Nephron progenitor cell (in vitro differentiated cells): ENCODE results near the gene SERPINH1.

Experiments
- DNase-seq: peaks from one replicate; pipeline ENCODE4 v3.0.0; 2021
- H3K27ac Mint-ChIP-seq: 2 replicates; pipeline ENCODE4 v1.8.0; 2021; ENCODE audit warnings: mild to moderate bottlenecking, moderate library complexity, mixed read lengths
- H3K27me3 Mint-ChIP-seq: 2 replicates; pipeline ENCODE4 v1.8.0; 2021; ENCODE audit warnings: mild to moderate bottlenecking, low read depth, mixed read lengths; ENCODE audit not compliant: poor library complexity
- H3K36me3 Mint-ChIP-seq: 2 replicates; pipeline ENCODE4 v1.8.0; 2021; ENCODE audit warnings: low read depth, mixed read lengths
- H3K4me1 Mint-ChIP-seq: 2 replicates; pipeline ENCODE4 v1.8.0; 2021; ENCODE audit warnings: mixed read lengths
- H3K4me3 Mint-ChIP-seq: 2 replicates; pipeline ENCODE4 v1.8.0; 2021; ENCODE audit warnings: mild to moderate bottlenecking, moderate library complexity, mixed read lengths
- H3K9me3 Mint-ChIP-seq: 2 replicates; pipeline ENCODE4 v1.8.0; 2021; ENCODE audit warnings: mild to moderate bottlenecking, moderate library complexity, mixed read lengths
- TF ChIP-seq, protein P1 (sequence below): fragments of 200-600 bp; sonication (generic); IDR thresholded peaks from 2 replicates; pipeline ENCODE4 v1.5.0; 2021; ENCODE audit warnings: antibody characterized with exemption

Gene SERPINH1

DNA sequence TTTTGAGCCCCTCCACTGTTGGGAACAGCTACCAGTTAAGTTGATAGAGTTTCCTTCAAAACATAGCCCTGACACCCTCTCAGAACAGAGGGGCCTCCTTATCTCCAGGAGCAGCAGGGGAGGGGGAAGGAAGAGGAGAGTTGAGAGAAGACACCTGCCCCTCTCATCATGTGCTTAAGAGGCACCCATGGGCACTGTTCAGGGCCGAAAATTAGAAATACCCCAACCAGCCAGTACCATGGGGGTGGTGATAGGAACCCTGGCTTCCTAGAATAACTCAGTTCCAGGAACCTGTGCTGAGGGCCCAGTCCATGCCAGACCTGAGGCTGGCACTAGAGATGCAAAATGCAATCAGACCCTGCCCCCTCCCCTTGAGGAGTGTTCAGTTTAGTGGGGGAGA, 27.0 kb upstream of the SERPINH1 start:
- Mint-ChIP-seq H3K4me1 (peaks cover 44% of the 10 kb centered on the region), H3K36me3 (no peaks in the 10 kb centered on the region), H3K4me3 (no peak overlapping the region), H3K27ac (no peak overlapping the region), H3K9me3 (no peaks in the 10 kb centered on the region), H3K27me3 (peaks cover 31% of the 10 kb centered on the region)
- DNase-seq = no peak
- TF ChIP-seq, protein P1, sequence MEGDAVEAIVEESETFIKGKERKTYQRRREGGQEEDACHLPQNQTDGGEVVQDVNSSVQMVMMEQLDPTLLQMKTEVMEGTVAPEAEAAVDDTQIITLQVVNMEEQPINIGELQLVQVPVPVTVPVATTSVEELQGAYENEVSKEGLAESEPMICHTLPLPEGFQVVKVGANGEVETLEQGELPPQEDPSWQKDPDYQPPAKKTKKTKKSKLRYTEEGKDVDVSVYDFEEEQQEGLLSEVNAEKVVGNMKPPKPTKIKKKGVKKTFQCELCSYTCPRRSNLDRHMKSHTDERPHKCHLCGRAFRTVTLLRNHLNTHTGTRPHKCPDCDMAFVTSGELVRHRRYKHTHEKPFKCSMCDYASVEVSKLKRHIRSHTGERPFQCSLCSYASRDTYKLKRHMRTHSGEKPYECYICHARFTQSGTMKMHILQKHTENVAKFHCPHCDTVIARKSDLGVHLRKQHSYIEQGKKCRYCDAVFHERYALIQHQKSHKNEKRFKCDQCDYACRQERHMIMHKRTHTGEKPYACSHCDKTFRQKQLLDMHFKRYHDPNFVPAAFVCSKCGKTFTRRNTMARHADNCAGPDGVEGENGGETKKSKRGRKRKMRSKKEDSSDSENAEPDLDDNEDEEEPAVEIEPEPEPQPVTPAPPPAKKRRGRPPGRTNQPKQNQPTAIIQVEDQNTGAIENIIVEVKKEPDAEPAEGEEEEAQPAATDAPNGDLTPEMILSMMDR = no peak

DNA sequence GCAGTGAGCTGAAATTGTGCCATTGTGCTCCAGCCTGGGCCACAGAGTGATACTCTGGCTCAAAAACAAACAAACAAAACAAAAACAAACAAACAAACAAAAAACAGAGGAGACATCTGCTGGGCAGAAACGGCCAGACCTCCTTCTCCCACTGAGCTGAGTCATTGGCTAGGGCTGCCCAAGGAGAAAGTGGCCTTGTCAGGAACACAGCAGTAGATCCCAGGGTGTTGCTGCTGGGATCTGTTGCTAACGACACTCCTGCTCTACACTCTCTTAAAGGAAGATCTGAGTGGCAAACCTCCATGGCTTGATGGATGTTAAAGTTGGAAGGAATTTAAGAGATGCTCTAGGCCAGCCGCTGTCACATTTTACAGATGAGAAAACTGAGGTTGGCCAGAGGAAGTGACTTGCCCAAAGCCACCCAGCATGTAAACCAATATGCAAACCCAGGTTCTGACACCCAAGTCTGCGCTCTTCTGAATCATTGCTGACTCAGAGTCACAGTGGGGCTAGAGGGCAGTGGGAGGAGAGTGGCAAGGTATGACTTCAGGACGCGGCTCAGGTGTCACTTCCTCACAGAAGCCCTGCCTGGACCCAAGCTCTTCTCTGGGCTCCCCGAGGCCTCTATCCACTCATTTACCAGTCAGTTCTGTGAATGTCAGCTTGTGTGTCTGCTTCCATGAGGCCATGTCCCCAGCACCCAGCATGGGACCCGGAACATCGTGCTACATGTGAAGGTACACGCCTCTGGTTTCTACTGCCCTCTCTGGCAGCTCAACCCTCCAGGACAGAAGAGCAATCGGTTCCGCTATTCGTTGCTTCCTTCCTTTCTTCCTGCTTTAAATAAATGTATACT, 25.0 kb upstream of the SERPINH1 start:
- H3K4me1 Mint-ChIP-seq = peaks cover 32% of the 10 kb centered on the region
- TF ChIP-seq, protein P1 = no peak
- H3K9me3 Mint-ChIP-seq = no peaks in the 10 kb centered on the region
- H3K27me3 Mint-ChIP-seq = peaks cover 35% of the 10 kb centered on the region
- H3K36me3 Mint-ChIP-seq = no peaks in the 10 kb centered on the region
- H3K4me3 Mint-ChIP-seq = no peak overlapping the region
- H3K27ac Mint-ChIP-seq = no peak overlapping the region
- DNase-seq = no peak

DNA sequence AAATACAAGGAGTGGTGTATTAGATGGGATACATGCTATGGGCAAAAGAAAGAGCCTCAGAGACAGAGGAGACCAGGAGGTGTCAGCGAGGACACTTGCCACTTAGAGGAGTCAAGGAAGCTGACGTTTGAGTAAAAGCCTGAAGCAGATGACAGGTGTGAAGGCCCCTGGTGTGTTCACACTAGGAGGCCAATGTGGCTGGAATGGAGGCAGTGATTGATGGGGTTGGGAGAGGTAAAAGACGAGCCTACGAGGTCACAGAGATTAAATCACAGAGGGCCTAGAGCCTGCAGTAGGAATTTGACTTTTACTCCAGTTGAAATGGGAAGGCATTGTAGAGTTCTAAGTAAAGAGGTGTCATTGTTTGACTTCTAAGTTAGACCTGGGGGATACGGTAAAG, 24.3 kb upstream of the SERPINH1 start:
- Mint-ChIP-seq H3K4me3 (no peak overlapping the region), H3K4me1 (peaks cover 28% of the 10 kb centered on the region), H3K27ac (peak overlapping the region; percentile 42), H3K27me3 (peaks cover 38% of the 10 kb centered on the region), H3K9me3 (no peaks in the 10 kb centered on the region), H3K36me3 (no peaks in the 10 kb centered on the region)
- TF ChIP-seq, protein P1 = no peak
- no peak for DNase-seq

DNA sequence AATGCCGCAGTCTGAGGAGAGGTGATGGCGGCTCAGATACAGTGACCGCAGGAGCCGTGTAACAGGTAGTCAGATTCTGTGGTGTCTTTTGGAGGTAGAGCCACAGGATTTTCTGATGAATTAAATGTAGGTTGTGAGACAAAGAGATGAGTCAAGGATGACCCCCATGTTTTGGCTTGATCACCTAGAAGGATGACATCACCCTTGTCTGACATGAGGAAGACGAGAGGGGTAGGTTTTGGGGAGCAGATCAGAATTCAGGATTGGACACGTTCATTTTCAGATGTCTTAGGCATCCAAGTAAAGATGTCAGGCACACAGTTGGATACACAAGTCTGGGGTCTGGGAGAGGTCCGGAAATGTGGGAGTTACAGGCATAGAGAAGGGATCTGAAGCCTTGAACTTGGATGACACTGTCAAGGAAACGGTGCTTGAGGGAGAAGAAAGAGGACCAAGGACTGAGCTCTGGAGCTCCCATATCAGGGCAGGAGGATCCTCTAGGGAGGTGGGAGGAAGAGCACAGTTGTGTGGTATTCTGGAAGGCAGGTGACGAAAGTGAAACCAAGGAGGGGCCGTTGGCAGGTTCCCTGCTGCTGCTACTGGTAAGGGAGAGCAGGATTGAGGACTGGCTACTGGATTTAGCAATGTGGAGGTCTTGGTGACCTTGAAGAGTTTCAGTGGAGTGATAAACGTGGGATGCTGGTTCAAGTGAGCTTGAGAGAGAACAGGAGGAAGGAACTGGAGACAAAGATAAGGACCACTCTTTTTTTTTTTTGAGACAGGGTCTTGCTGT, 23.7 kb upstream of the SERPINH1 start:
- no peak for DNase-seq
- Mint-ChIP-seq H3K4me1 (peaks cover 28% of the 10 kb centered on the region), H3K9me3 (no peaks in the 10 kb centered on the region), H3K36me3 (no peaks in the 10 kb centered on the region), H3K27ac (no peak overlapping the region), H3K4me3 (no peak overlapping the region), H3K27me3 (peaks cover 44% of the 10 kb centered on the region)
- TF ChIP-seq, protein P1 = no peak

DNA sequence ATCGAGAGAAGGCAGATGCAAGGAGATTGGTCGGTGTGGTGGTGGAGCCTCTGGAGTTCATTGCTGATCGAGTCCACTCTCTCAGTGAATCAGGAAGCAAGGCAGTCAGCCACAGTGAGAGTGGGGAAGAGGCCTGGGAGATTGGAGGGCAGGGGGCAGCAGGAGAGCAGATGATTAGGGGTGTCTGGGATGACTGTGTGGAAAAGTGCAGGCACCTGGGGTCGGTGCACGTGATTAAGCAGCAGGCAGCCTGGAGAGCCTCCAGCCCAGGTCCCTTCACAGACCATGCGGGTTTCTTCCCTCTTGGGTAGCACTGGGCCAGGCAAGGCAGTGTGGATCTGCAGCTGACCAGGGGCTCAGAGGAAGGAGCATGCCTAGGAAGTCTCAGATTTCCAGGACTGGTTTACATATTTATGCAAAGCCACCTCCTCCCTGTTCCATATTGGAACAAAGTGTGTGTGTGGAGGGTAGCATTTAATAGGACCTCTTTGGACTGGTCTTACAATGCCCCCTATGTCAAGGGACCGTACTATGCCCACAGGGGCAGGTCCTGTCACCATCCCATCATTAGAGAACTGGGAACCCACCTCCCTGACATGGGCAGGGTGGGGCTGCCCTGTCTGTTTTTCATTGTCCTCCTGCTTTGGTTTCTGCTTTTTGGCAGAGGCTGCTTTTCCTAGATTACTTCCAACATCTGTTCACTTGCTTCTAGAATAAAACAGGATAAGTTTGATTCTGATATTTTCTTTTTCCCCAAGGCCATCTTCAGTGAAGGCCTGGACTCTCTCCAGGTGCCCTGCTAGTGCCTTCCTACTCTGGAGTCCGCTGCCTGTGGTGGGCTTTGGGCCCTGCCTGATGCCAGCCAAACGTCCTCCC, 22.4 kb upstream of the SERPINH1 start:
- H3K36me3 Mint-ChIP-seq = no peaks in the 10 kb centered on the region
- DNase-seq = no peak
- H3K4me3 Mint-ChIP-seq = no peak overlapping the region
- H3K4me1 Mint-ChIP-seq = peaks cover 24% of the 10 kb centered on the region
- H3K27me3 Mint-ChIP-seq = peaks cover 50% of the 10 kb centered on the region
- TF ChIP-seq, protein P1 = no peak
- H3K9me3 Mint-ChIP-seq = no peaks in the 10 kb centered on the region
- H3K27ac Mint-ChIP-seq = peak overlapping the region; percentile 85
